ENCODE measurements around the gene GPR37. TPM values are rescaled to one million over a fixed set of nuclear protein-coding genes. Genes with fewer than 3 reads are reported as not detected.

GPR37 gene
- total and polyA plus RNA-seq, 10 donors = 0.05 to 6.2 (median 1.7) TPM; not detected in 1

DNA sequence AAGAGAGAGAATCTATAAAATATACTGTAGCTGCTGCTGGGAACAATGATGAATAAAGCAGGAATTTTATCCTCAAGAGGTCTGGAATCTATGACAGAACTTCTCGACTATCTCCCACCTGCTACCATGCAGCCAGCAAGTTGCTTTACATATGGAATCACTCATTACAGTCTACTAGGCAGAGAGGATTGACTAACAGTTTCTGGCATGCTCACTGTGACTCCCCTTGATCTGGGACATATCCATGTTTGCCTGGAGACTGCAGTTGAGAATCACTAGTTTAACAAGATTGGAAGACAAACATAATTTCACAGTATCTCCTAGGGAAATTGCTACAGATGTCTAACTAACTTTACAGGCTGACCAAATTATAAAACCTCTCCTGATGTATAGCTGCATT lies 13.3 kb downstream of the GPR37 start:
- no peaks in the 10 kb centered on the region for H3K9me3 ChIP-seq
- intact Hi-C loops (cut with DNase I; ENCODE audit: low total_unique reads) = no loop called here
- H3K4me1 ChIP-seq = no peaks in the 10 kb centered on the region
- no peak overlapping the region for H3K27ac ChIP-seq
- no peaks in the 10 kb centered on the region for H3K27me3 ChIP-seq (replicated peaks in 1 of 7)
- WGBS, 5 donors = 41 to 68% (median 62%) methylated on average over 1 of the region's 1 CpG
- H3K36me3 ChIP-seq = no peaks in the 10 kb centered on the region
- DNase-seq = no peak
- TF ChIP-seq POLR2A (IDR thresholded peaks at IDR 0.05) (no peak), POLR2AphosphoS5 (IDR thresholded peaks at IDR 0.05) (no peak)
- TF ChIP-seq, protein P1, sequence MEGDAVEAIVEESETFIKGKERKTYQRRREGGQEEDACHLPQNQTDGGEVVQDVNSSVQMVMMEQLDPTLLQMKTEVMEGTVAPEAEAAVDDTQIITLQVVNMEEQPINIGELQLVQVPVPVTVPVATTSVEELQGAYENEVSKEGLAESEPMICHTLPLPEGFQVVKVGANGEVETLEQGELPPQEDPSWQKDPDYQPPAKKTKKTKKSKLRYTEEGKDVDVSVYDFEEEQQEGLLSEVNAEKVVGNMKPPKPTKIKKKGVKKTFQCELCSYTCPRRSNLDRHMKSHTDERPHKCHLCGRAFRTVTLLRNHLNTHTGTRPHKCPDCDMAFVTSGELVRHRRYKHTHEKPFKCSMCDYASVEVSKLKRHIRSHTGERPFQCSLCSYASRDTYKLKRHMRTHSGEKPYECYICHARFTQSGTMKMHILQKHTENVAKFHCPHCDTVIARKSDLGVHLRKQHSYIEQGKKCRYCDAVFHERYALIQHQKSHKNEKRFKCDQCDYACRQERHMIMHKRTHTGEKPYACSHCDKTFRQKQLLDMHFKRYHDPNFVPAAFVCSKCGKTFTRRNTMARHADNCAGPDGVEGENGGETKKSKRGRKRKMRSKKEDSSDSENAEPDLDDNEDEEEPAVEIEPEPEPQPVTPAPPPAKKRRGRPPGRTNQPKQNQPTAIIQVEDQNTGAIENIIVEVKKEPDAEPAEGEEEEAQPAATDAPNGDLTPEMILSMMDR (IDR thresholded peaks at IDR 0.05 in 8 of 11, conservative IDR thresholded peaks at IDR 0.05 in 3 of 11) = no peak
- H3K4me3 ChIP-seq = no peak overlapping the region

DNA sequence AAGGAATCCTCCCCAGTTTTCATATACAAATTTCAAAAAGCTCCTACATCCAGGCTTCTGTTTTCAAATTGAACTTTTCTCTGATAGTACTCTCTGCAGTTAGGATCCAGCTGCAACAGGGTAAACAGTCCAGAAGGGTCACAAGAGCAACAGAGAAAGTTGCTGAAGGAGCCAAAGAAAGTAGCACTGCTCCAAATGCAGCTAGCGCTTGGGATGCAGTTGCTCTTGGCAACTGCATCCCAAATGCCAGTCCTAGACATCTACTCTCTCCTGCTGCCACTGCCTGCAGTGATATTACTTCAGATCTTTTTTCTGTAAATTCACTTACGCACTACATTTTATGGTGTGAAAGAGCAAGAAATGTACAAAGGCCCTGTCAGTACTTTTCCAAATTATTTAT lies 14.6 kb downstream of the GPR37 start:
- WGBS, 5 donors = 86 to 97% (median 88%) methylated on average over 2 of the region's 2 CpGs
- Histone ChIP-seq H3K4me3 (no peak overlapping the region), H3K4me1 (no peaks in the 10 kb centered on the region), H3K36me3 (no peaks in the 10 kb centered on the region), H3K9me3 (no peaks in the 10 kb centered on the region), H3K27ac (no peak overlapping the region), H3K27me3 (replicated peaks in 1 of 7) (no peaks in the 10 kb centered on the region)
- intact Hi-C loops (cut with DNase I; ENCODE audit: low total_unique reads) = no loop called here
- TF ChIP-seq, protein P1 (IDR thresholded peaks at IDR 0.05 in 8 of 11, conservative IDR thresholded peaks at IDR 0.05 in 3 of 11) = no peak
- no peak for TF ChIP-seq POLR2A (IDR thresholded peaks at IDR 0.05)
- no peak for TF ChIP-seq POLR2AphosphoS5 (IDR thresholded peaks at IDR 0.05)
- DNase-seq = no peak

DNA sequence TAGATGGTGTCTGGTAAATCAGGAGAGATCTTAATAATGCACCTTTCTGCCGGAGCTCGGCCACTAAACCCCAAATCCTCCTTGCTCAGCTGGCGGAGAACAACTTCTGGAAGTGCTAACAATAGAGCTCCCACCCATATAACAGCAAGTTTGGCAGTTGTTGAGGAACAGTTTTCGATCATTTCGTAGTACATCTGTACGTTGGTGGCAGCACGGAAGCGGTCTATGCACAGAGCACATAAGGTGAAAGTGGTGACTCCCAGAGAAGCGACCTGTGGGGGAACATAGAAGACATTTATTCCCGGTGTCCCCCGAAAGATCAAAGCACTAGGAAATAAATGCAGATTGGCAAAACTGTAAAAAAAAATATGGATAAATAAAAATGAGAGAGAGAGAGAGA lies 18.5 kb downstream of the GPR37 start:
- TF ChIP-seq, protein P1 (IDR thresholded peaks at IDR 0.05 in 8 of 11, conservative IDR thresholded peaks at IDR 0.05 in 3 of 11) = no peak
- TF ChIP-seq POLR2AphosphoS5 (IDR thresholded peaks at IDR 0.05) (no peak), POLR2A (IDR thresholded peaks at IDR 0.05) (no peak)
- no peak overlapping the region for H3K4me3 ChIP-seq
- intact Hi-C loops (cut with DNase I; ENCODE audit: low total_unique reads) = no loop called here

DNA sequence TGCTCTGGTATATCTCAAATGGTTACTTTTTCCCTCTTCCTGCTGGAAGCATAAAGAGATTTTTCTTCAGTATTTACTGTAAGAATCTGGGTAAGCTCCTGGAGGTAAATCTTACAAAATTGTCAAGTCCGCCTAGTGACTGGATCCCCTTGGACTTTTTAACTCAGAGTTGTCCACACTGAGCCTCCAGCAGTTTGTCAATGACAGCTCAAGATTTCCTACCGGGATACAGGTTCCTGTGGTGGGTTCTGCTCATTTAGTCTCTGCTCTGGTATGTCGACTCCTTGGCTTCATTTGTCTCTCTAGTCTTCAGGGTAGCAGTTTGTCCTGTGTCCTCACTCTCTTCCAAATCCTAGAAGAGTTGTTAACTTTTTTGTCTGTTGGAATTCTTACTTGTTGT lies 27.0 kb downstream of the GPR37 start:
- intact Hi-C loops (cut with DNase I; ENCODE audit: low total_unique reads) = no loop called here
- 58 to 73% (median 66%) methylated on average over 3 of the region's 3 CpGs for WGBS, 5 donors
- Histone ChIP-seq H3K4me3 (no peak overlapping the region), H3K27me3 (replicated peaks in 1 of 7) (no peaks in the 10 kb centered on the region), H3K9me3 (no peaks in the 10 kb centered on the region), H3K36me3 (no peaks in the 10 kb centered on the region), H3K27ac (no peak overlapping the region), H3K4me1 (no peaks in the 10 kb centered on the region)
- no peak for DNase-seq
- TF ChIP-seq, protein P1 (IDR thresholded peaks at IDR 0.05 in 8 of 11, conservative IDR thresholded peaks at IDR 0.05 in 3 of 11) = no peak
- TF ChIP-seq POLR2A (IDR thresholded peaks at IDR 0.05) (no peak), POLR2AphosphoS5 (IDR thresholded peaks at IDR 0.05) (no peak)

More for the DNA sequence above, 18.5 kb downstream of the GPR37 start:
- H3K27ac ChIP-seq = no peak overlapping the region
- no peak for DNase-seq
- H3K4me1 ChIP-seq = no peaks in the 10 kb centered on the region
- no peaks in the 10 kb centered on the region for H3K9me3 ChIP-seq
- H3K36me3 ChIP-seq = no peaks in the 10 kb centered on the region
- WGBS, 5 donors = 92 to 96% (median 94%) methylated on average over 11 of the region's 11 CpGs
- H3K27me3 ChIP-seq (replicated peaks in 1 of 7) = no peaks in the 10 kb centered on the region

All from spleen (tissue), 11 donors.